ENCODE measurements around the gene GJB6. TPM values are rescaled to one million over a fixed set of nuclear protein-coding genes. Genes with fewer than 3 reads are reported as not detected.
"Not testable (repeated sequence)": the region's sequence is repeated elsewhere in the genome, so short reads cannot be mapped to it uniquely, and the experiment has no call there.

Gene GJB6
- not detected in 2 replicates for total RNA-seq (2014; rRNA removed; shearing (Covaris generic))

- DNase-seq (ENCODE audit: low spot score): no peak
Observed at GRCh38 chr13:20231839-20232555, at the start of gene GJB6. Gene GJB6, minus strand, starts transcription at chr13:20232319. Its CDS starts 8,839 bp downstream, at chr13:20223480.

- not testable (repeated sequence) for DNase-seq (ENCODE audit: low spot score)
Observed at GRCh38 chr13:20276901-20277300, 44.8 kb upstream of the GJB6 start.

- no peak for DNase-seq (ENCODE audit: low spot score)
Observed at GRCh38 chr13:20274466-20274865, 42.3 kb upstream of the GJB6 start.

- DNase-seq (ENCODE audit: low spot score): no peak
Observed at GRCh38 chr13:20272588-20273171, 40.6 kb upstream of the GJB6 start.

GRCh38 chr13:20272104-20272503 is 40.0 kb upstream of the GJB6 start:
- no peak for DNase-seq (ENCODE audit: low spot score)

- no peak for DNase-seq (ENCODE audit: low spot score)
Observed at GRCh38 chr13:20271441-20271840, 39.3 kb upstream of the GJB6 start.

- no peak for DNase-seq (ENCODE audit: low spot score)
Observed at GRCh38 chr13:20270163-20270865, 38.2 kb upstream of the GJB6 start.

- DNase-seq (ENCODE audit: low spot score): no peak
Observed at GRCh38 chr13:20264271-20265018, 32.3 kb upstream of the GJB6 start.

GRCh38 chr13:20263393-20264044 is 31.4 kb upstream of the GJB6 start:
- no peak for DNase-seq (ENCODE audit: low spot score)

- DNase-seq (ENCODE audit: low spot score): no peak
Observed at GRCh38 chr13:20258963-20259288, 26.8 kb upstream of the GJB6 start.

- DNase-seq (ENCODE audit: low spot score): no peak
Observed at GRCh38 chr13:20258208-20258962, 26.3 kb upstream of the GJB6 start.

- no peak for DNase-seq (ENCODE audit: low spot score)
Observed at GRCh38 chr13:20254076-20254475, 22.0 kb upstream of the GJB6 start.

- no peak for DNase-seq (ENCODE audit: low spot score)
Observed at GRCh38 chr13:20249913-20250312, 17.8 kb upstream of the GJB6 start.

GRCh38 chr13:20247963-20248362 is 15.8 kb upstream of the GJB6 start:
- no peak for DNase-seq (ENCODE audit: low spot score)

GRCh38 chr13:20247403-20247802 is 15.3 kb upstream of the GJB6 start:
- DNase-seq (ENCODE audit: low spot score): no peak

- no peak for DNase-seq (ENCODE audit: low spot score)
Observed at GRCh38 chr13:20241593-20241992, 9.5 kb upstream of the GJB6 start.

GRCh38 chr13:20239748-20240147 is 7.6 kb upstream of the GJB6 start:
- no peak for DNase-seq (ENCODE audit: low spot score)

- DNase-seq (ENCODE audit: low spot score): no peak
Observed at GRCh38 chr13:20232556-20233277, 598 bp upstream of the GJB6 start.

GRCh38 chr13:20230913-20231838 is 943 bp downstream of the GJB6 start:
- DNase-seq (ENCODE audit: low spot score): no peak
